Liver (tissue), 9 donors: ENCODE data around the gene GPR55. TPM values are rescaled to one million over a fixed set of nuclear protein-coding genes. Genes with fewer than 3 reads are reported as not detected.

Experiments used
- DNase-seq: peaks from one replicate; pipeline ENCODE4 v3.0.0-alpha.2; 2017; ENCODE audit warnings: low spot score
- H3K27ac ChIP-seq, 2 donors: one replicate each; pipeline ENCODE4 v1.7.0; 2013; ENCODE audit warnings: inconsistent platforms in 2 of 2, low read length in 2 of 2, control low read depth in 1 of 2, low read depth in 1 of 2, mild to moderate bottlenecking in 1 of 2
- H3K27me3 ChIP-seq, 4 donors: one replicate each; pipeline versions ENCODE4 v1.6.1 to v1.7.0; 2013; ENCODE audit warnings: low read length in 3 of 4, inconsistent platforms in 1 of 4, mild to moderate bottlenecking in 1 of 4, moderate library complexity in 1 of 4; ENCODE audit not compliant: control insufficient read depth in 4 of 4, insufficient read depth in 4 of 4
- H3K36me3 ChIP-seq, 4 donors: one replicate each; pipeline versions ENCODE4 v1.6.1 to v1.7.0; 2013; ENCODE audit warnings: low read length in 3 of 4, mild to moderate bottlenecking in 3 of 4, low read depth in 1 of 4, moderate library complexity in 1 of 4; ENCODE audit not compliant: control insufficient read depth in 4 of 4, insufficient read depth in 3 of 4
- H3K4me1 ChIP-seq, 4 donors: one replicate each; pipeline versions ENCODE4 v1.6.1 to v1.7.0; 2013; ENCODE audit warnings: low read length in 3 of 4, mild to moderate bottlenecking in 3 of 4, moderate library complexity in 1 of 4; ENCODE audit not compliant: control insufficient read depth in 4 of 4, insufficient read depth in 4 of 4
- H3K4me3 ChIP-seq, 3 donors: one replicate each; pipeline versions ENCODE4 v1.6.1 to v1.7.0; 2013; ENCODE audit warnings: low read length in 3 of 3, control low read depth in 1 of 3, low read depth in 1 of 3, mild to moderate bottlenecking in 1 of 3
- H3K9ac ChIP-seq, 2 donors: one replicate each; pipeline ENCODE4 v1.7.0; 2013; ENCODE audit warnings: low read length in 2 of 2, mild to moderate bottlenecking in 2 of 2, moderate library complexity in 2 of 2, control low read depth in 1 of 2, low read depth in 1 of 2
- H3K9me3 ChIP-seq, 4 donors: one replicate each; pipeline versions ENCODE4 v1.6.1 to v1.7.0; 2013; ENCODE audit warnings: low read length in 3 of 4; ENCODE audit not compliant: control insufficient read depth in 4 of 4
- EGR1 ChIP-seq, 2 donors: IDR thresholded peaks; 2 replicates each; pipeline ENCODE4 v1.6.1; 2016 to 2018; ENCODE audit warnings: antibody characterized with exemption in 2 of 2, low read depth in 2 of 2
- FOXA1 ChIP-seq: IDR thresholded peaks from 2 replicates; pipeline ENCODE4 v1.6.1; 2016; ENCODE audit warnings: antibody characterized with exemption
- FOXA2 ChIP-seq: IDR thresholded peaks from 2 replicates; pipeline ENCODE4 v1.6.1; 2016; ENCODE audit warnings: antibody characterized with exemption
- GABPA ChIP-seq, 2 donors: IDR thresholded peaks in 1 of 2; conservative IDR thresholded peaks in 1 of 2; 2 replicates each; pipeline ENCODE4 v1.6.1; 2016; ENCODE audit warnings: antibody characterized with exemption in 2 of 2, mild to moderate bottlenecking in 1 of 2, moderate library complexity in 1 of 2
- HNF4A ChIP-seq, 2 donors: conservative IDR thresholded peaks; 2 replicates each; pipeline ENCODE4 v1.6.1; 2016; ENCODE audit warnings: antibody characterized with exemption in 2 of 2, mild to moderate bottlenecking in 2 of 2
- HNF4G ChIP-seq: IDR thresholded peaks from 2 replicates; pipeline ENCODE4 v1.6.1; 2016; ENCODE audit warnings: antibody characterized with exemption
- JUND ChIP-seq, 2 donors: IDR thresholded peaks; 2 replicates each; pipeline ENCODE4 v1.6.1; 2016; ENCODE audit warnings: antibody characterized with exemption in 2 of 2
- NR2F2 ChIP-seq: IDR thresholded peaks from 2 replicates; pipeline ENCODE4 v1.6.1; 2016; ENCODE audit warnings: antibody characterized with exemption
- RAD21 ChIP-seq, 2 donors: IDR thresholded peaks; 2 replicates each; pipeline ENCODE4 v1.6.1; 2016; ENCODE audit warnings: antibody characterized with exemption in 2 of 2, mild to moderate bottlenecking in 2 of 2
- RXRA ChIP-seq, 2 donors: IDR thresholded peaks; 2 replicates each; pipeline ENCODE4 v1.6.1; 2017 to 2018; ENCODE audit warnings: antibody characterized with exemption in 2 of 2, mild to moderate bottlenecking in 1 of 2
- SP1 ChIP-seq: IDR thresholded peaks from 2 replicates; pipeline ENCODE4 v1.6.1; 2018; ENCODE audit warnings: antibody characterized with exemption, mild to moderate bottlenecking
- TAF1 ChIP-seq: conservative IDR thresholded peaks from 2 replicates; pipeline ENCODE4 v1.6.1; 2016; ENCODE audit warnings: antibody characterized with exemption, mild to moderate bottlenecking
- YY1 ChIP-seq: IDR thresholded peaks from 2 replicates; pipeline ENCODE4 v1.6.1; 2016; ENCODE audit warnings: antibody characterized with exemption, mild to moderate bottlenecking
- WGBS: extraction: QIAGEN DNeasy Blood & Tissue Kit; methylation state at CpG from one replicate; pipeline ENCODE4 v1.1.7; 2013; 5-methylcytosine and 5-hydroxymethylcytosine counted together
- polyA plus RNA-seq, 2 donors: library from polyadenylated mRNA; stranded (reverse) in 1 of 2; unstranded in 1 of 2; fragments of 200-250 nt in 1 of 2; fragments of >200 nt in 1 of 2; fragmentation: Nextera tagmentation in 1 of 2; extraction: Ambion mirVana in 1 of 2; gene quantifications; one replicate each; pipeline versions ENCODE4 v1.2.1 to v1.2.3, GENCODE V29; 2013 to 2015
- total RNA-seq, 2 donors: library from RNA; depleted of rRNA; stranded (reverse); fragments of >200 nt; gene quantifications; one replicate each; pipeline ENCODE4 v1.2.3, GENCODE V29; 2014
- TF ChIP-seq, protein P1 (sequence below): IDR thresholded peaks from 2 replicates; pipeline ENCODE4 v1.6.1; 2016; ENCODE audit warnings: antibody characterized with exemption
- TF ChIP-seq, protein P2 (sequence below): IDR thresholded peaks from 2 replicates; pipeline ENCODE4 v1.6.1; 2016; ENCODE audit warnings: antibody characterized with exemption
- TF ChIP-seq, protein P3 (sequence below): fragments of 150-350 bp; IDR thresholded peaks from 2 replicates; pipeline ENCODE4 v1.5.1; 2017; ENCODE audit warnings: improper control_type of control experiment, low read depth, low read length; ENCODE audit not compliant: missing input control
- TF ChIP-seq, protein P4 (sequence below): IDR thresholded peaks from 2 replicates; pipeline ENCODE4 v1.6.1; 2016; ENCODE audit warnings: antibody characterized with exemption
- donor health status: healthy.
- donor health status: healthy.
- donor health status: healthy.
- donor health status: healthy.
- donor health status: healthy.

The GPR55 gene
- total and polyA plus RNA-seq, 4 donors = 0.05 to 0.17 (median 0.10) TPM; not detected in 1

DNA sequence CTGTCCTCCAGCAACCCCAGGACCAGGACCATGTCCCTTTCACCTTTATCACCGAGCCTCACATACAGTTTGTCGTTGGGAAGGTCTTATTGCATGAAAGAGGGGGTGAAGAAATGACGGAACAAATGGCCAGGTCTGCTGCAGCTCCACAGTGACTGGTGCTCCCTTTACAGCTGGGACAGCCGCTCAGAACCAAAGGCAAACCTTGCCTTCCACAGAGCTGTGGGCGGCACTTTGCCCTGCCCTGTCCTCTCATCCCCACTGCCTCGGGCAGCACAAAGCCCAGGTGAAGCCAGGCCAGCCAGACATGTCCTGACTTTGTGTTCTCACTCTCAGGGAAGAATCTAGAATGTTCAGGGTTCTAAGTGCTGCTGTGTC lies 961 bp downstream of the GPR55 start:
- no peak for DNase-seq
- no peak overlapping the region for H3K27ac ChIP-seq
- 72% methylated on average over 6 of the region's 6 CpGs for WGBS

DNA sequence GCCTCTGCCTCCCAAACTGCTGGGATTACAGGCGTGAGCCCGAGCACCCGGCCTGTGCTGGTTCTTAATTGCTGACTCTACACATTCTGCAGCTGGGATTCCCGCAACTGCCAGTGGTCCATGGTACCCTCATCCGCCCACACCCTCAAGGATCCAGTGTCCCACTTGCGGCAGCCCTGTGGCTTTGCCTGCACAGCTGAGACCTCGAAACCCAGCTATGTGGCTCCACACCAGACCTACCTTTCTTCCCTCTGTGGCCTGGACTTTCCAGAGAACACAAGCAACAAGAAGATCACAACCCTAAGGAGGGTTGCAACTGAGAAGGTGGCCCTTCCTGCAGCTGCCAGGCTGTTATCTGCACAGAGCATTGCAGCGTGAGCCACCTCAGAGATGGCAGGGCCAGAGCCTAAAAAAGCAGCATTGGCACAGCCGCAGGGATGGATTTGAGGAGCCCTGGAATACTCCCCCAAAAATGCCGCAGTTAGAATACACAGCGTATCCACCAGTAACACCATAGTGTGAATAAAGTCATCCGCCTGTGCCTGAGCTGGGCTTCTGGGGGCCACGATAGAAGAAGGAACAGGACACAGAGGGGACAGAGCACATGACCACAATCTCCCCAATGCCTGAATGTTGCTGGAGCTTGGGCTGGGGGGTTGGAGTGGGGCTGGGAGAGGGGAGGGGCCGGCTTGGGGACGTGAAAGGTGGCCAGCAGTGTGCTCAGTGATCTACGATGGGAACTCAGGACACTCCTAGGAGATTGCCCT lies 1.9 kb downstream of the GPR55 start:
- Histone ChIP-seq H3K4me3 (no peak overlapping the region), H3K27me3 (no peaks in the 10 kb centered on the region), H3K9ac (no peak overlapping the region), H3K4me1 (no peaks in the 10 kb centered on the region), H3K36me3 (no peaks in the 10 kb centered on the region), H3K9me3 (no peaks in the 10 kb centered on the region), H3K27ac (no peak overlapping the region)
- WGBS = 90% methylated on average over 16 of the region's 16 CpGs
- DNase-seq = no peak
- TF ChIP-seq, protein P1, sequence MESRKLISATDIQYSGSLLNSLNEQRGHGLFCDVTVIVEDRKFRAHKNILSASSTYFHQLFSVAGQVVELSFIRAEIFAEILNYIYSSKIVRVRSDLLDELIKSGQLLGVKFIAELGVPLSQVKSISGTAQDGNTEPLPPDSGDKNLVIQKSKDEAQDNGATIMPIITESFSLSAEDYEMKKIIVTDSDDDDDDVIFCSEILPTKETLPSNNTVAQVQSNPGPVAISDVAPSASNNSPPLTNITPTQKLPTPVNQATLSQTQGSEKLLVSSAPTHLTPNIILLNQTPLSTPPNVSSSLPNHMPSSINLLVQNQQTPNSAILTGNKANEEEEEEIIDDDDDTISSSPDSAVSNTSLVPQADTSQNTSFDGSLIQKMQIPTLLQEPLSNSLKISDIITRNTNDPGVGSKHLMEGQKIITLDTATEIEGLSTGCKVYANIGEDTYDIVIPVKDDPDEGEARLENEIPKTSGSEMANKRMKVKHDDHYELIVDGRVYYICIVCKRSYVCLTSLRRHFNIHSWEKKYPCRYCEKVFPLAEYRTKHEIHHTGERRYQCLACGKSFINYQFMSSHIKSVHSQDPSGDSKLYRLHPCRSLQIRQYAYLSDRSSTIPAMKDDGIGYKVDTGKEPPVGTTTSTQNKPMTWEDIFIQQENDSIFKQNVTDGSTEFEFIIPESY = no peak
- TF ChIP-seq HNF4G = no peak
- TF ChIP-seq FOXA2 = no peak
- TF ChIP-seq FOXA1 = no peak
- TF ChIP-seq YY1 = no peak
- no peak for TF ChIP-seq GABPA (IDR thresholded peaks at IDR 0.05 in 1 of 2, conservative IDR thresholded peaks at IDR 0.05 in 1 of 2)
- TF ChIP-seq NR2F2 = no peak
- no peak for TF ChIP-seq TAF1
- TF ChIP-seq EGR1 (IDR thresholded peaks at IDR 0.05; ENCODE audit: low read depth in 2 of 2) = no peak
- TF ChIP-seq, protein P2, sequence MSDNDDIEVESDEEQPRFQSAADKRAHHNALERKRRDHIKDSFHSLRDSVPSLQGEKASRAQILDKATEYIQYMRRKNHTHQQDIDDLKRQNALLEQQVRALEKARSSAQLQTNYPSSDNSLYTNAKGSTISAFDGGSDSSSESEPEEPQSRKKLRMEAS = no peak
- no peak for TF ChIP-seq JUND (IDR thresholded peaks at IDR 0.05)
- no peak for TF ChIP-seq RXRA (IDR thresholded peaks at IDR 0.05)
- no peak for TF ChIP-seq RAD21 (IDR thresholded peaks at IDR 0.05)
- no peak for TF ChIP-seq SP1
- TF ChIP-seq, protein P3, sequence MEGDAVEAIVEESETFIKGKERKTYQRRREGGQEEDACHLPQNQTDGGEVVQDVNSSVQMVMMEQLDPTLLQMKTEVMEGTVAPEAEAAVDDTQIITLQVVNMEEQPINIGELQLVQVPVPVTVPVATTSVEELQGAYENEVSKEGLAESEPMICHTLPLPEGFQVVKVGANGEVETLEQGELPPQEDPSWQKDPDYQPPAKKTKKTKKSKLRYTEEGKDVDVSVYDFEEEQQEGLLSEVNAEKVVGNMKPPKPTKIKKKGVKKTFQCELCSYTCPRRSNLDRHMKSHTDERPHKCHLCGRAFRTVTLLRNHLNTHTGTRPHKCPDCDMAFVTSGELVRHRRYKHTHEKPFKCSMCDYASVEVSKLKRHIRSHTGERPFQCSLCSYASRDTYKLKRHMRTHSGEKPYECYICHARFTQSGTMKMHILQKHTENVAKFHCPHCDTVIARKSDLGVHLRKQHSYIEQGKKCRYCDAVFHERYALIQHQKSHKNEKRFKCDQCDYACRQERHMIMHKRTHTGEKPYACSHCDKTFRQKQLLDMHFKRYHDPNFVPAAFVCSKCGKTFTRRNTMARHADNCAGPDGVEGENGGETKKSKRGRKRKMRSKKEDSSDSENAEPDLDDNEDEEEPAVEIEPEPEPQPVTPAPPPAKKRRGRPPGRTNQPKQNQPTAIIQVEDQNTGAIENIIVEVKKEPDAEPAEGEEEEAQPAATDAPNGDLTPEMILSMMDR = no peak
- no peak for TF ChIP-seq HNF4A (conservative IDR thresholded peaks at IDR 0.05)

More for the DNA sequence above, 961 bp downstream of the GPR55 start:
- no peaks in the 10 kb centered on the region for H3K27me3 ChIP-seq
- H3K4me3 ChIP-seq = no peak overlapping the region
- H3K36me3 ChIP-seq = no peaks in the 10 kb centered on the region
- H3K9me3 ChIP-seq = no peaks in the 10 kb centered on the region
- H3K9ac ChIP-seq = no peak overlapping the region
- H3K4me1 ChIP-seq = no peaks in the 10 kb centered on the region
- TF ChIP-seq, protein P4, sequence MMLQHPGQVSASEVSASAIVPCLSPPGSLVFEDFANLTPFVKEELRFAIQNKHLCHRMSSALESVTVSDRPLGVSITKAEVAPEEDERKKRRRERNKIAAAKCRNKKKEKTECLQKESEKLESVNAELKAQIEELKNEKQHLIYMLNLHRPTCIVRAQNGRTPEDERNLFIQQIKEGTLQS = no peak
- TF ChIP-seq FOXA1 (no peak), GABPA (IDR thresholded peaks at IDR 0.05 in 1 of 2, conservative IDR thresholded peaks at IDR 0.05 in 1 of 2) (no peak), TAF1 (no peak), JUND (IDR thresholded peaks at IDR 0.05) (no peak), HNF4G (no peak), HNF4A (conservative IDR thresholded peaks at IDR 0.05) (no peak), NR2F2 (no peak), RXRA (IDR thresholded peaks at IDR 0.05) (no peak), FOXA2 (no peak), SP1 (no peak), YY1 (no peak), RAD21 (IDR thresholded peaks at IDR 0.05) (no peak)
- TF ChIP-seq, protein P1 = no peak
- TF ChIP-seq, protein P3 = no peak
- TF ChIP-seq, protein P2 = no peak
